Measurements from ENCODE around the gene AUTS2.

AUTS2 gene

GRCh38 chr7:70384024-70384423, 785.7 kb downstream of the AUTS2 start:
- H3K27ac ChIP-seq (ENCODE audit: low read length) = no peak overlapping the region
- no peak overlapping the region for H3K4me3 ChIP-seq (ENCODE audit: low read depth in 1 of 2, low read length in 2 of 2)
- H3K27me3 ChIP-seq (ENCODE audit: low read depth, low read length) = no peaks in the 10 kb centered on the region
- H3K9me3 ChIP-seq (ENCODE audit: control insufficient read depth in 1 of 2, low read length in 2 of 2) = no peaks in the 10 kb centered on the region
- no peaks in the 10 kb centered on the region for H3K36me3 ChIP-seq (ENCODE audit: control insufficient read depth in 1 of 2, insufficient read depth in 2 of 2, low read length in 2 of 2)
- H3K4me1 ChIP-seq (ENCODE audit: control insufficient read depth in 1 of 2, insufficient read depth in 2 of 2, low read length in 2 of 2) = peaks cover 0 to 26% of the 10 kb centered on the region in 2 donors

- H3K27ac ChIP-seq (ENCODE audit: low read length) = no peak overlapping the region
- H3K4me1 ChIP-seq (ENCODE audit: control insufficient read depth in 1 of 2, insufficient read depth in 2 of 2, low read length in 2 of 2) = peaks cover 0 to 26% of the 10 kb centered on the region in 2 donors
- no peak overlapping the region for H3K4me3 ChIP-seq (ENCODE audit: low read depth in 1 of 2, low read length in 2 of 2)
- H3K36me3 ChIP-seq (ENCODE audit: control insufficient read depth in 1 of 2, insufficient read depth in 2 of 2, low read length in 2 of 2) = no peaks in the 10 kb centered on the region
- H3K9me3 ChIP-seq (ENCODE audit: control insufficient read depth in 1 of 2, low read length in 2 of 2) = no peaks in the 10 kb centered on the region
- no peaks in the 10 kb centered on the region for H3K27me3 ChIP-seq (ENCODE audit: low read depth, low read length)
Measured at GRCh38 chr7:70384891-70385290, 786.6 kb downstream of the AUTS2 start.

- no peaks in the 10 kb centered on the region for H3K9me3 ChIP-seq (ENCODE audit: control insufficient read depth in 1 of 2, low read length in 2 of 2)
- no peak overlapping the region for H3K27ac ChIP-seq (ENCODE audit: low read length)
- peaks cover 0 to 26% of the 10 kb centered on the region in 2 donors for H3K4me1 ChIP-seq (ENCODE audit: control insufficient read depth in 1 of 2, insufficient read depth in 2 of 2, low read length in 2 of 2)
- H3K36me3 ChIP-seq (ENCODE audit: control insufficient read depth in 1 of 2, insufficient read depth in 2 of 2, low read length in 2 of 2) = no peaks in the 10 kb centered on the region
- no peaks in the 10 kb centered on the region for H3K27me3 ChIP-seq (ENCODE audit: low read depth, low read length)
- no peak overlapping the region for H3K4me3 ChIP-seq (ENCODE audit: low read depth in 1 of 2, low read length in 2 of 2)
Measured at GRCh38 chr7:70387217-70387616, 788.9 kb downstream of the AUTS2 start.

- H3K9me3 ChIP-seq (ENCODE audit: control insufficient read depth in 1 of 2, low read length in 2 of 2) = no peaks in the 10 kb centered on the region
- no peaks in the 10 kb centered on the region for H3K27me3 ChIP-seq (ENCODE audit: low read depth, low read length)
- peaks cover 0 to 9% of the 10 kb centered on the region in 2 donors for H3K4me1 ChIP-seq (ENCODE audit: control insufficient read depth in 1 of 2, insufficient read depth in 2 of 2, low read length in 2 of 2)
- H3K27ac ChIP-seq (ENCODE audit: low read length) = no peak overlapping the region
- no peaks in the 10 kb centered on the region for H3K36me3 ChIP-seq (ENCODE audit: control insufficient read depth in 1 of 2, insufficient read depth in 2 of 2, low read length in 2 of 2)
- H3K4me3 ChIP-seq (ENCODE audit: low read depth in 1 of 2, low read length in 2 of 2) = no peak overlapping the region
Measured at GRCh38 chr7:70389531-70390151, 791.4 kb downstream of the AUTS2 start.

- Histone ChIP-seq H3K27me3 (ENCODE audit: low read depth, low read length) (no peaks in the 10 kb centered on the region), H3K4me3 (ENCODE audit: low read depth in 1 of 2, low read length in 2 of 2) (no peak overlapping the region), H3K4me1 (ENCODE audit: control insufficient read depth in 1 of 2, insufficient read depth in 2 of 2, low read length in 2 of 2) (peaks cover 0 to 5% of the 10 kb centered on the region in 2 donors), H3K36me3 (ENCODE audit: control insufficient read depth in 1 of 2, insufficient read depth in 2 of 2, low read length in 2 of 2) (no peaks in the 10 kb centered on the region), H3K27ac (ENCODE audit: low read length) (no peak overlapping the region), H3K9me3 (ENCODE audit: control insufficient read depth in 1 of 2, low read length in 2 of 2) (no peaks in the 10 kb centered on the region)
Measured at GRCh38 chr7:70390251-70390650, 792.0 kb downstream of the AUTS2 start.

GRCh38 chr7:70392256-70392876, 794.1 kb downstream of the AUTS2 start:
- Histone ChIP-seq H3K9me3 (ENCODE audit: control insufficient read depth in 1 of 2, low read length in 2 of 2) (no peaks in the 10 kb centered on the region), H3K4me1 (ENCODE audit: control insufficient read depth in 1 of 2, insufficient read depth in 2 of 2, low read length in 2 of 2) (peaks cover 0 to 2% of the 10 kb centered on the region in 2 donors), H3K4me3 (ENCODE audit: low read depth in 1 of 2, low read length in 2 of 2) (no peak overlapping the region), H3K27ac (ENCODE audit: low read length) (peak overlapping the region; percentile 43), H3K27me3 (ENCODE audit: low read depth, low read length) (no peaks in the 10 kb centered on the region), H3K36me3 (ENCODE audit: control insufficient read depth in 1 of 2, insufficient read depth in 2 of 2, low read length in 2 of 2) (no peaks in the 10 kb centered on the region)

- no peaks in the 10 kb centered on the region for H3K9me3 ChIP-seq (ENCODE audit: control insufficient read depth in 1 of 2, low read length in 2 of 2)
- H3K27me3 ChIP-seq (ENCODE audit: low read depth, low read length) = no peaks in the 10 kb centered on the region
- H3K4me3 ChIP-seq (ENCODE audit: low read depth in 1 of 2, low read length in 2 of 2) = no peak overlapping the region
- peak overlapping the region; percentile 20 for H3K27ac ChIP-seq (ENCODE audit: low read length)
- no peaks in the 10 kb centered on the region for H3K36me3 ChIP-seq (ENCODE audit: control insufficient read depth in 1 of 2, insufficient read depth in 2 of 2, low read length in 2 of 2)
- H3K4me1 ChIP-seq (ENCODE audit: control insufficient read depth in 1 of 2, insufficient read depth in 2 of 2, low read length in 2 of 2) = no peaks in the 10 kb centered on the region
Measured at GRCh38 chr7:70392877-70393435, 794.7 kb downstream of the AUTS2 start.

- Histone ChIP-seq H3K27ac (ENCODE audit: low read length) (no peak overlapping the region), H3K9me3 (ENCODE audit: control insufficient read depth in 1 of 2, low read length in 2 of 2) (no peaks in the 10 kb centered on the region), H3K27me3 (ENCODE audit: low read depth, low read length) (no peaks in the 10 kb centered on the region), H3K36me3 (ENCODE audit: control insufficient read depth in 1 of 2, insufficient read depth in 2 of 2, low read length in 2 of 2) (no peaks in the 10 kb centered on the region), H3K4me1 (ENCODE audit: control insufficient read depth in 1 of 2, insufficient read depth in 2 of 2, low read length in 2 of 2) (no peaks in the 10 kb centered on the region), H3K4me3 (ENCODE audit: low read depth in 1 of 2, low read length in 2 of 2) (no peak overlapping the region)
Measured at GRCh38 chr7:70393956-70394355, 795.7 kb downstream of the AUTS2 start.

GRCh38 chr7:70400829-70401380, 802.6 kb downstream of the AUTS2 start:
- Histone ChIP-seq H3K4me3 (ENCODE audit: low read depth in 1 of 2, low read length in 2 of 2) (no peak overlapping the region), H3K36me3 (ENCODE audit: control insufficient read depth in 1 of 2, insufficient read depth in 2 of 2, low read length in 2 of 2) (no peaks in the 10 kb centered on the region), H3K9me3 (ENCODE audit: control insufficient read depth in 1 of 2, low read length in 2 of 2) (no peaks in the 10 kb centered on the region), H3K27ac (ENCODE audit: low read length) (no peak overlapping the region), H3K27me3 (ENCODE audit: low read depth, low read length) (no peaks in the 10 kb centered on the region), H3K4me1 (ENCODE audit: control insufficient read depth in 1 of 2, insufficient read depth in 2 of 2, low read length in 2 of 2) (peaks cover 0 to 7% of the 10 kb centered on the region in 2 donors)

GRCh38 chr7:70402069-70402468, 803.8 kb downstream of the AUTS2 start:
- H3K9me3 ChIP-seq (ENCODE audit: control insufficient read depth in 1 of 2, low read length in 2 of 2) = no peaks in the 10 kb centered on the region
- peaks cover 0 to 7% of the 10 kb centered on the region in 2 donors for H3K4me1 ChIP-seq (ENCODE audit: control insufficient read depth in 1 of 2, insufficient read depth in 2 of 2, low read length in 2 of 2)
- H3K36me3 ChIP-seq (ENCODE audit: control insufficient read depth in 1 of 2, insufficient read depth in 2 of 2, low read length in 2 of 2) = no peaks in the 10 kb centered on the region
- H3K27me3 ChIP-seq (ENCODE audit: low read depth, low read length) = no peaks in the 10 kb centered on the region
- H3K4me3 ChIP-seq (ENCODE audit: low read depth in 1 of 2, low read length in 2 of 2) = no peak overlapping the region
- H3K27ac ChIP-seq (ENCODE audit: low read length) = no peak overlapping the region

GRCh38 chr7:70405241-70405640, 807.0 kb downstream of the AUTS2 start:
- Histone ChIP-seq H3K27ac (ENCODE audit: low read length) (no peak overlapping the region), H3K4me3 (ENCODE audit: low read depth in 1 of 2, low read length in 2 of 2) (no peak overlapping the region), H3K9me3 (ENCODE audit: control insufficient read depth in 1 of 2, low read length in 2 of 2) (no peaks in the 10 kb centered on the region), H3K36me3 (ENCODE audit: control insufficient read depth in 1 of 2, insufficient read depth in 2 of 2, low read length in 2 of 2) (no peaks in the 10 kb centered on the region), H3K4me1 (ENCODE audit: control insufficient read depth in 1 of 2, insufficient read depth in 2 of 2, low read length in 2 of 2) (peaks cover 0 to 7% of the 10 kb centered on the region in 2 donors), H3K27me3 (ENCODE audit: low read depth, low read length) (no peaks in the 10 kb centered on the region)

Data from muscle layer of duodenum (tissue), 2 donors.